Muscle of arm (tissue), 12 donors: ENCODE results near the gene URGCP. TPM values are rescaled to one million over a fixed set of nuclear protein-coding genes. Genes with fewer than 3 reads are reported as not detected.
"Not testable (repeated sequence)": the region's sequence is repeated elsewhere in the genome, so short reads cannot be mapped to it uniquely, and the experiment has no call there.

Experiments used
- DNase-seq: peaks from one replicate; pipeline ENCODE4 v3.0.0-alpha.2; 2013
- polyA plus RNA-seq, 12 donors: library from polyadenylated mRNA; unstranded; fragments of 120-200 nt; gene quantifications; one replicate each; pipeline ENCODE4 v1.2.1, GENCODE V29; 2013; ENCODE audit not compliant: insufficient read length in 12 of 12

Gene URGCP
- polyA plus RNA-seq, 12 donors: 16.9 to 40.2 (median 20.6) TPM; not detected in 1

DNA sequence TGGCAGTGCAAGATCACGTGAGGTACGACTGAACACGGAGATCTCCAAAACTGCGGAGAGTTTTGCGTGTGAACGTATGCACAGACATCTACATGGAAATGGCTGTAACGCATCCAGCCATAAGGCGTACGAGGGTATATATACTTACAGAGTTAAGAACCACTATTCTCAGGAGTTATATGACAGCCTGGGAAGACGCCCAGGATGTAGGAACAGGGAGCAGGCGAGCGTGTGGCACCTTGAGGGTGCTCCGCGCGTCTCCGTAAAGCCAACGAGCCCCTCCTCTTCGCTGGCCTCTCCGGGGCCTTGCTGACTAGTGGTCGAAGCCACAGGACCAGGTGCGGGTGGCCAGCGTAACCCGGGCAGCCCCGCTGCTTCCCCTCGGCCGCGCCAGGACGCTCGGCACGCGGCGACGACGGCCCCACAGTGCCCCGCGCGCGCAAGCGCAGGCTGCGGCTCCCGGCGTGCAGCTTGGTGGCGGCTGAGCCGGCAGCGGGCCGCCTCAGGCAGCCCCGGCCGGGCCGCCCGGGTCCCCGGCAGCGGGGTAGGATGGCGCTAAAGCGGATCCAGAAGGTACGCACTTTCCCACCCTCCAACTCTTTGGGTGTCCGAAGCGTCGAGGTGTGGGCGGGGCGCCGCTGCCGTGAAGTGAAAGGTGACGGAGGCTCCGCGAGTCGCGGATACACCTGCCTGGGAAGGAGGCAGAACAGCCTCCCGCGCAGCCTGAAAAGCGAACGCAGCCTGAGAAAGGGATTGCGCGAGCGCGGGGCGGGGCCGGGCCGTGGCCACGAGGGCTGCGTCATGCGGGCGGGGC, 19.8 kb upstream of the URGCP start, which contains the start of gene UBE2D4:
Gene UBE2D4, plus strand, starts transcription at position 453 of the 814 bp plus-strand sequence. Its CDS starts 97 bp downstream, at position 550.
- peak; percentile 69 for DNase-seq

DNA sequence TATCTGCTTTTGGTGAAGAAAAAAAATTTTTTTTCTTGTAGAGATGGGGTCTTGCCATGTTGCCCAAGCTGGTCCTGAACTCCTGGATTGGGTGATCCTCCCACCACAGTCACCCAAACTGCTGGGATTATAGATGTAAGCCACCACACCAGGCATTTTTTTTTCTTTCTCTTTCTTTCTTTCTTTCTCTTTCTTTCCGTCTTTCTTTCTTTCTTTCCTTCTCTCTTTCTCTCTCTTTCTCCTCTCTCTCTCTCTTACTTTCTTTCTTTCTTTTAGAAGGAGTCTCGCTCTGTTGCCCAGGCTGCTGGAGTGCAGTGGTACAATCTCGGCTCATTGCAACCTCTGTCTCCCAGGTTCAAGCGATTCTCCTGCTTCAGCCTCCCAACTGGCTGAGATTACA, 16.3 kb upstream of the URGCP start:
- no peak for DNase-seq

DNA sequence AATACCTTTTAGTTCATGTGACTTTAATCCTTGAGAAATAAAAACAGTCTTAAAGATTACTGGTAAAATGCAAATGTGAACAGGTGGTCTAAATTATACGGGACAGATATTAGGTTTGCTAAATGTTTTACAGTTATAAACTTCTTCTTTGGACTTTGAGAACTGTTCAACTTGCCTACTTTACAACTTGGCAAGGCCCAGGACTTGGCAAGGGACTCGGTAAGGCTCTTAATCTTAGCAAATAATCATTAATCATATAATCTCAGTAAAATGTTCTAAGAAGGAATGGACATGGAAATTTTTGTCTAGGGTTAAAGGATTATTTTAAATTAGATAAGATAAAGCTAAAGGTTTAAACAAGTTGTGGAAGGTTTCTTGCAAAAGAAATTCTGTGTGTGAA, 15.0 kb upstream of the URGCP start:
- DNase-seq: no peak

DNA sequence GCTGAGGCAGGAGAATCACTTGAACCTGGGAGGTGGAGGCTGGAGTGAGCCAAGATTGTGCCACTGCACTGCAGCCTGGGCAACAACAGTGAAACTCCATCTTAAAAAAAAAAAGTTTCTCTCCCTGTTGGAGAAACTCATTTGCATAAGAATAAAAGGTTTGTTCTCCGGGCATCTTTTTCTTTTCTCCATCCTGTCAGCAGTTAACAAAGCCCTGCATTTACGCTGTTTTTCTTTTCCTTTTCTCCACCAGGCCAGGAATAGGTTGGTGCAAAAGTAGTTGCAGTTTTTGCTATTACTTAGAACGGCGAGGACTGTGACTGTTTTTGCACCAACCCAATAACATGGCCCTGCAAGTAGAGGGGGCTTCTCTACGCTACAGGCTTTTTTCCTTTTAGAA, 9.5 kb upstream of the URGCP start:
- DNase-seq: no peak

DNA sequence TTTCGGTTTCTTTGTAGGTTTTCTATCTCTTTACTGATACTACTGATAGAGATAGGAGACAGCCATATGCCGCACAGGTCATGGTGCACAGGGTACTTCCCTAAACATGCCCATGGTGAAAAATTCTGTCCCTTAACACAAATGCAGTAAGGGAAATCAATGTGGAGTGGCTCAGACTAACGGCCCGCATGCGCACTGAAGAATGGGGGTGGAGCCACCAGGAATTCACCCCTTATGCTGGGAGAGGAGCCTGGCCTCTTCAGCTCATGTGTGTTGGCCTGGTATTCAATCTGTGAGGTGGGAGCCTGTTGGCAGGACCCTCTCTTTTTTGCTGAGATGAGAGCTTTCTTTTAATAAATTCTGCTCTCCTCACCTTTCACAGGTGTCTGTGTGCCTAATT, 8.4 kb upstream of the URGCP start:
- DNase-seq: no peak

DNA sequence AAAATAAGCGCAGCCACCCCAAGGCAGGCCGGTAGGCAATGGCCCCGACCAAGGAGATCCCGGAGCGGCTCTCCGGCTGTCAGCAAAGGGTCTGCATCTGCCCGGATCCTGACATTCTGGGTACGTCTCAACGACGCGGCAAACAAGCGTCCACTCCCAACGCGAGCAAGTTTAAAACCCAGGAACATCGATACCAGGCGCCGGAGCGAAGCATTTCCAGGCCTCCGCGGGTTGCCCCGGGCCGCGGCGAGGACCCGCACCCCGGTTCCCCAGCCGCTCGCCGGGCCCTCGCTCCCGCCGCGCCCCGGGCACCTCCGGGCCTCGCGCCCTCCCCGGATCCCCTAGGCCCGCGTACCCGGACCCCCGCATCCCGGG, 453 bp downstream of the URGCP start:
- DNase-seq: peak; percentile 58

DNA sequence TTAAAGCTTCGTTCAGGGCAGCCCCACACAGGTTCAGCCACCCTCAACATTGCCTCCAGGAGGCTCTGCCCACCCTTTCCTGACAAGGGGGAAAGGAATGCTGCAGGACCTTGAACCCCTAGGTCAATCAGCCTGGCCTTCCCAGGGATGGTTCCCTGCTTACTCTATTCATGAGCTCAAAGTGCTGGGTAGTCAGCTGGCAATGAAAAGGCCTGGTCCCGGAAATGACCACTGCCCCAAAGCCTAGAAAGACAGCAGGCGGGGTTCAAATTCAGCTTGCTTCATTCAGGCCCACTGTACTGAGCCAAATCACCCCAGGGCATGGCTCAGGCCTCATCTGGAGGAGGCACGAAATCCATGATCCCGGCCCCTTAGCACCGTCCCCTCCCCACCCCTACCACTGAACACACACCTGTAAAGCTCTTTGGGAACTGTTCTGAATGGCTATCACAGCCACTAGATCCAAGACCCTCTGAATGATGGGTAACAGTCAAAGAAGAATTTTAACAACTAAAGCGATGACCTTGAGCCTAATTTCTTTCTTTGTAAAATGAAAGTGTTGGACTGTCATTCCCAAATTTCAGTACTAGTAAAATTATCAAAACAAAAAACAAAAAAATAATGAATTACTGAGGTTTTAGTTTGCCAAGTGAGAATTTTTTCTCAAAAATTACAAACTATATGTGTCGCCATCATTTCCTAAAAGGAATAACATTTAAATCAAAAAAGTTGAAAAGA, 1.0 kb downstream of the URGCP start:
- no peak for DNase-seq

DNA sequence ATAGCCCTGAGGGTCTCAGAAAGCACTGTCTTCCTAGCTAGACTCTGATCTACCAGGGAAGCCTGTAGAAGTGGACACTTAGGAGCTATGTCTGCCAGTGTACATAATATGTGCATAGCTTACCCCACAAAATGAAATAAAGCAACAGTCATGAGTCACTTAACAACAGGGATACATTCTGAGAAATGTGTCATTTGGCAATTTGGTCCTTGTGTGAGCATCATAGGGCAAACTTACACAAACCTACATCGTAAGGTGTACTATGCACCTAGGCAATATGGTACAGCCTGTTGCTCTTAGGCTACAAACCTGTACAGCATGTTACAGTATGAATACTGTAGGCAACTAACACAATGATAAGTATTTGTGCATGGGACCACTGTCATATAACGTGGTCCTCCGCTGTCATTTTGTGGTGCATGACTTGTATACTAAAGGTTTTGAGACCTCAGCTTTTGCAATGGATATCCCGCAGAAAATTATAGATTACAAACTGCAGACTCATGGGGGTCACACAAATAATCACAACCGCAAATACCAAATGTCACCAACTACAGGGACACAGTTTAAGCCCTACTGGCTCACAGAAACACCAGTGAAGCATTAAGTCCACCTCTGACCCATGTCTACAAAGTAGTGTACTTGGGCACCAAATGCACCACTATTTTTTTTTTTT, 1.7 kb downstream of the URGCP start:
- DNase-seq: no peak

DNA sequence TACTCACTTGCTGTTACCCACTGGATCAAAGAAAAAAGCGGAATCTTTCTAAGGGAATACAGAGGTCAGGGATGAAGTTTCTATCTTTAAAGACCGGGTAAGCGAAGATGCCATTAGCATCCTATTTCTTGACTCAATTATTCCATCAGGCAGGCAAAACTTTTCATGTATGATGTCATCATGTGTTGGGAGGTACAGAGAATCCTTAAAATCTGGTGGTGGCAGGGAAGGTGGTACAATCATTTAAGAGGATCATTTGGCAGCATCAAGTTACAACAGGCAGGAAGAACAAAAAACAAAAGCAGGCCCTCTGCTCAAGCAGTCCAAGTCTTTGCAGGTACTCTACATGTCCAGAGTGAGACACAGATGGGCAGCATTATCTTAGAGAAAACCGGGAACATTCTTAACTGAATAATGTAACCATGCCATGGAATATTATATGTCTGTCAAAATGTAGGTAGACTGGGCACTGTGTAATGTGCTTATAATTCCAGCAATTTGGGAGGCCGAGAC, 3.8 kb downstream of the URGCP start:
- no peak for DNase-seq

DNA sequence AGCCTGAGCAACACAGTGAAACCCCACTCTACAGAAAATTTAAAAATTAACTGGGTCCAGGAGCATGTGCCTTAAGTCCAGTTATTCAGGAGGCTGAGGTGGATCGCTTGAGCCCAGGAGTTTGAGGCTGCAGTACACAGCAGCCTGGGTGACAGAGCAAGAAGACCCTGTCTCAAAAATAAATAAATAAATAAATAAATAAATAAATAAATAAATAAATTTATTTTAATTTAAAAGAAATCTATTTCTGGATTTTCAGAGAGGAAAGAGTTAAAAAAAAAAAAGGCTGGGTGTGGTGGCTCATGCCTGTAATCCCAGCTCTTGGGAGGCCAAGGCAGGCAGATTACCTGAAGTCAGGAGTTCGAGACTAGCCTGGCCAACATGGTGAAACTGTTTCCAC, 7.8 kb downstream of the URGCP start:
- not testable (repeated sequence) for DNase-seq

- DNase-seq: no peak
These were observed 10.5 kb downstream of the URGCP start for GRCh38 chr7:43895847-43896415.

GRCh38 chr7:43891069-43891955, 15.1 kb downstream of the URGCP start:
- DNase-seq: no peak

- DNase-seq: no peak
These were observed 15.9 kb downstream of the URGCP start for GRCh38 chr7:43890468-43890867.

- no peak for DNase-seq
These were observed 17.1 kb downstream of the URGCP start for GRCh38 chr7:43888993-43889945.

DNA sequence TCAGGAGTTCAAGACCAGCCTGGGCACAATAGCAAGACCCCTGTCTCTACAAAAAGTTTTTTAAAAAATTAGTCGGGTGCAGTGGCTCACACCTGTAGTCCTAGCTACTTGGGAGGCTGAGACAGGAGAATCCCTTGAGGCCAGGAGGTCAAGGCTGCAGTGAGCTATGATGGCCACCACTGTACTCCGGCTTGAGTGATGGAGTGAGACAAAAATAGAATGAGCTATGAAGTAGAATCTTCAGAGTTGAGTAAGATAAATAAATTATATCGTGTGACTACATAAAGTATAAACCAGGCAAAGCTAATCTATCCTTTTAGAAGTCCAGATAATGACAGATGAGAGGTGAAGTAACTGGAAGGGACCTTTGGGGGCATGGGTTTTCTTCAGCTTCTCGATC, 21.8 kb downstream of the URGCP start:
- DNase-seq: no peak

DNA sequence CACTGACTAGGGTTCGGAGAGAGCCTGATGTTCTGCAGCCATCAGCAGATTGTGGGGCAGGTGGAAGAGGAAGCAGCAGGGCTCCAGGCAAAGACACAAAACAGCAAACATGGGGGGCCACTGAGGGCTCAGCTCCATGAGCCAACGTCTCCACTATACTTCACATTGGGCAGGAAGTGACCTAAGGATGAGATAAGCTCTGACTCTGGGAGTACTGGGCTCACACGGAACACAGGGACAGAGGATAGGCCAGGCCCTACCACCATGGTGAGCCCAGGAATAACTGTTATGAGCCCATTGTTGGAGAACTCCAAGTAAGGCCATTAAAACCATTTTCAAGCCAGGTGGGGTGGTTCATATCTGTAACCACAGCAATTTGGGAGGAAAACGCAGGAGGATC, 22.2 kb downstream of the URGCP start:
- DNase-seq: no peak

DNA sequence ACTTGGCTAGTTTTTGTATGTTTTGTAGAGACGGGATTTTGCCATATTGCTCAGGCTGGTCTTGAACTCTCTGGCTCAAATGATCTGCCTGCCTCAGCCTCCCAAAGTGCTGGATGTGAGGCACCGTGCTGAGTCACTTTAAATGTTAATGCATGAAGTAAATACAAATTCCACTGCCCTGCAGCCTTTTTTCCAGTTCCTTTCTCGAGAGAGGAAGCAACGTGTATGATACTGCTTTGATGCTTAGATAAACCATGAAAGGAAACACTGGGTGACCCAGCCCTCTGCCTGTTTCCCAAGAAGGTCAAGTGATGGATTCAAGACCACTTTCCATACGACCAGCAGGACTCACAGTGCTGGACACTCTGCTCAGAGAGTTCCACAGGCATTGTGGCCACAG, 25.8 kb downstream of the URGCP start:
- no peak for DNase-seq

- DNase-seq: no peak
These were observed 26.9 kb downstream of the URGCP start for GRCh38 chr7:43879477-43879876.

- no peak for DNase-seq
These were observed 27.5 kb downstream of the URGCP start for GRCh38 chr7:43878867-43879266.
